H1 (cell line): ENCODE measurements around the gene EBF3. TPM values are rescaled to one million over a fixed set of nuclear protein-coding genes. Genes with fewer than 3 reads are reported as not detected.

ENCODE experiments used
- CTCF ChIA-PET: fragments of 300-600 bp; sonication (Branson Sonifier 250); formaldehyde crosslinking; loops from one replicate; lab custom pipeline; 2021; ENCODE audit not compliant: partially characterized antibody; lab: Charles Lee
- POLR2A ChIA-PET: fragments of 300-600 bp; sonication (Branson Sonifier 250); formaldehyde crosslinking; loops from one replicate; lab custom pipeline; 2021; ENCODE audit warnings: inconsistent platforms; ENCODE audit not compliant: partially characterized antibody; lab: Charles Lee
- DNase-seq, 2 experiments: peaks; one replicate each; pipeline versions ENCODE4 v3.0.0 to v3.0.0-alpha.2; 2010 to 2022; ENCODE audit warnings: low spot score in 2 of 2, low read depth in 1 of 2, mixed read lengths in 1 of 2
- FAIRE-seq: peaks from 2 replicates; lab custom pipeline; 2011; peaks lifted over from hg19 to GRCh38; lab: Jason Lieb, UNC
- H2AFZ ChIP-seq: 2 replicates; pipeline ENCODE4 v1.8.1; 2012; ENCODE audit warnings: low read length, inconsistent platforms
- H2AK5ac ChIP-seq: 2 replicates; pipeline ENCODE4 v1.6.1; 2013; ENCODE audit warnings: low read depth, low read length
- H2BK120ac ChIP-seq: replicated peaks from 2 replicates; pipeline ENCODE3; 2013; ENCODE audit warnings: low read depth, low read length, inconsistent platforms
- H2BK12ac ChIP-seq: 2 replicates; pipeline ENCODE4 v1.6.1; 2013; ENCODE audit warnings: low read depth, low read length
- H2BK15ac ChIP-seq: 2 replicates; pipeline ENCODE4 v1.6.1; 2013; ENCODE audit warnings: low read length
- H2BK20ac ChIP-seq: 2 replicates; pipeline ENCODE4 v1.6.1; 2013; ENCODE audit warnings: low read length
- H2BK5ac ChIP-seq: 2 replicates; pipeline ENCODE4 v1.6.1; 2013; ENCODE audit warnings: low read depth, low read length
- H3K14ac ChIP-seq: 2 replicates; pipeline ENCODE4 v1.6.1; 2013; ENCODE audit warnings: inconsistent platforms; ENCODE audit not compliant: insufficient read length
- H3K18ac ChIP-seq: 2 replicates; pipeline ENCODE4 v1.6.1; 2013; ENCODE audit warnings: low read length; ENCODE audit errors: extremely low read depth
- H3K23ac ChIP-seq: 2 replicates; pipeline ENCODE4 v1.6.1; 2013; ENCODE audit warnings: inconsistent platforms; ENCODE audit not compliant: insufficient read length
- H3K23me2 ChIP-seq: 2 replicates; pipeline ENCODE4 v1.6.1; 2013; ENCODE audit warnings: low read depth, low read length
- H3K27ac ChIP-seq: 2 replicates; pipeline ENCODE4 v1.6.1; 2011; ENCODE audit warnings: low read depth, low read length, inconsistent platforms
- H3K27me3 ChIP-seq, 4 experiments: replicated peaks in 1 of 4; 1 replicate in 1 of 4; 2 replicates in 3 of 4; pipeline versions ENCODE4 v1.6.1 to v1.8.1; 2011 to 2013; ENCODE audit warnings: low read length in 3 of 4, mild to moderate bottlenecking in 3 of 4, inconsistent platforms in 2 of 4, mixed read lengths in 2 of 4, moderate library complexity in 1 of 4; ENCODE audit not compliant: control insufficient read depth in 3 of 4, insufficient read depth in 3 of 4; ENCODE audit errors: extremely low read depth in 1 of 4
- H3K36me3 ChIP-seq, 4 experiments: 2 replicates each; pipeline versions ENCODE4 v1.6.1 to v1.8.1; 2011 to 2013; ENCODE audit warnings: mild to moderate bottlenecking in 4 of 4, low read length in 3 of 4, moderate library complexity in 2 of 4, control low read depth in 1 of 4, inconsistent platforms in 1 of 4; ENCODE audit not compliant: insufficient read depth in 4 of 4, control insufficient read depth in 2 of 4
- H3K4ac ChIP-seq: replicated peaks from 2 replicates; pipeline ENCODE3; 2013; ENCODE audit warnings: low read length, low read depth, mixed read lengths, inconsistent platforms; ENCODE audit not compliant: insufficient read length
- H3K4me1 ChIP-seq, 4 experiments: replicated peaks in 1 of 4; 1 replicate in 1 of 4; 2 replicates in 3 of 4; pipeline versions ENCODE4 v1.6.1 to v1.8.1; 2011 to 2013; ENCODE audit warnings: low read length in 3 of 4, inconsistent platforms in 2 of 4, mixed read lengths in 1 of 4; ENCODE audit not compliant: insufficient read depth in 4 of 4, control insufficient read depth in 3 of 4
- H3K4me2 ChIP-seq, 2 experiments: 2 replicates each; pipeline versions ENCODE4 v1.6.1 to v1.8.1; 2011 to 2013; ENCODE audit warnings: low read depth in 2 of 2, low read length in 2 of 2, control low read depth in 1 of 2, inconsistent platforms in 1 of 2, mild to moderate bottlenecking in 1 of 2; ENCODE audit not compliant: insufficient read depth in 1 of 2
- H3K4me3 ChIP-seq, 4 experiments: fragments of 200-600, 300-600 bp in 1 of 4; sonication (generic), shearing (Covaris generic), sonication (Bioruptor Twin) in 1 of 4; 2 replicates each; pipeline versions ENCODE4 v1.5.1 to v1.8.1; 2011 to 2016; ENCODE audit warnings: low read length in 4 of 4, low read depth in 3 of 4, control low read depth in 2 of 4, inconsistent platforms in 2 of 4, mild to moderate bottlenecking in 2 of 4, mixed read lengths in 1 of 4, moderate library complexity in 1 of 4; ENCODE audit not compliant: insufficient read depth in 2 of 4; ENCODE audit errors: extremely low read depth in 1 of 4
- H3K56ac ChIP-seq: replicated peaks from 2 replicates; pipeline ENCODE3; 2013; ENCODE audit warnings: low read depth, mild to moderate bottlenecking, mixed read lengths, low read length, inconsistent platforms; ENCODE audit not compliant: insufficient read length
- H3K79me1 ChIP-seq: 2 replicates; pipeline ENCODE4 v1.6.1; 2013; ENCODE audit warnings: low read depth, low read length, control low read depth
- H3K79me2 ChIP-seq, 2 experiments: 2 replicates each; pipeline versions ENCODE4 v1.6.1 to v1.8.1; 2012 to 2013; ENCODE audit warnings: low read length in 2 of 2, mild to moderate bottlenecking in 2 of 2, inconsistent platforms in 1 of 2; ENCODE audit not compliant: insufficient read depth in 2 of 2, control insufficient read depth in 1 of 2
- H3K9ac ChIP-seq, 4 experiments: replicated peaks in 1 of 4; 1 replicate in 1 of 4; 2 replicates in 3 of 4; pipeline versions ENCODE4 v1.6.1 to v1.8.1; 2011 to 2013; ENCODE audit warnings: low read depth in 3 of 4, low read length in 3 of 4, control low read depth in 2 of 4, mild to moderate bottlenecking in 2 of 4, moderate library complexity in 2 of 4, inconsistent platforms in 1 of 4; ENCODE audit errors: extremely low read depth in 1 of 4
- H3K9me3 ChIP-seq, 2 experiments: 2 replicates each; pipeline versions ENCODE4 v1.6.1 to v1.8.1; 2012 to 2013; ENCODE audit warnings: mild to moderate bottlenecking in 2 of 2, moderate library complexity in 2 of 2, control low read depth in 1 of 2, inconsistent platforms in 1 of 2, low read depth in 1 of 2, low read length in 1 of 2, mixed read lengths in 1 of 2; ENCODE audit not compliant: insufficient read depth in 2 of 2
- H4K20me1 ChIP-seq, 2 experiments: replicated peaks in 1 of 2; 2 replicates each; pipeline versions ENCODE3 to v1.8.1; 2011 to 2013; ENCODE audit warnings: inconsistent platforms in 2 of 2, low read length in 2 of 2, mild to moderate bottlenecking in 1 of 2; ENCODE audit not compliant: insufficient read depth in 2 of 2, control insufficient read depth in 1 of 2
- H4K5ac ChIP-seq: 2 replicates; pipeline ENCODE4 v1.6.1; 2013; ENCODE audit warnings: low read length, low read depth, mixed read lengths, inconsistent platforms; ENCODE audit not compliant: insufficient read length
- H4K8ac ChIP-seq: 2 replicates; pipeline ENCODE4 v1.8.0; 2013; ENCODE audit warnings: mild to moderate bottlenecking, moderate library complexity, low read length, inconsistent platforms; ENCODE audit not compliant: insufficient read depth; ENCODE audit errors: extremely low read depth
- H4K91ac ChIP-seq: replicated peaks from 2 replicates; pipeline ENCODE3; 2013; ENCODE audit warnings: low read length, mixed read lengths, inconsistent platforms; ENCODE audit not compliant: insufficient read length
- ATF3 ChIP-seq: IDR thresholded peaks from 2 replicates; pipeline ENCODE4 v1.6.1; 2011; ENCODE audit warnings: low read depth, mild to moderate bottlenecking, low read length; ENCODE audit not compliant: insufficient read depth
- BCL11A ChIP-seq, 2 experiments: IDR thresholded peaks; one replicate each; pipeline ENCODE4 v1.6.1; 2011; ENCODE audit warnings: low read depth in 2 of 2, low read length in 2 of 2, mild to moderate bottlenecking in 2 of 2
- E2F6 ChIP-seq: IDR thresholded peaks from 2 replicates; pipeline ENCODE4 v1.6.1; 2012; ENCODE audit warnings: inconsistent platforms
- EP300 ChIP-seq, 2 experiments: IDR thresholded peaks; 1 replicate in 1 of 2; 2 replicates in 1 of 2; pipeline ENCODE4 v1.6.1; 2011 to 2012; ENCODE audit warnings: low read depth in 2 of 2, low read length in 2 of 2, mild to moderate bottlenecking in 2 of 2, borderline replicate concordance in 1 of 2, inconsistent platforms in 1 of 2, moderate library complexity in 1 of 2
- GABPA ChIP-seq: IDR thresholded peaks from 2 replicates; pipeline ENCODE4 v1.6.1; 2011; ENCODE audit warnings: mild to moderate bottlenecking, low read length, moderate library complexity, borderline replicate concordance; ENCODE audit not compliant: insufficient read depth
- HDAC2 ChIP-seq, 2 experiments: fragments of 300-600 bp in 1 of 2; sonication (generic) in 1 of 2; IDR thresholded peaks; 2 replicates each; pipeline ENCODE4 v1.6.1; 2011 to 2012; ENCODE audit warnings: low read depth in 2 of 2, low read length in 2 of 2, mild to moderate bottlenecking in 2 of 2, moderate library complexity in 2 of 2, borderline replicate concordance in 1 of 2, inconsistent platforms in 1 of 2
- NRF1 ChIP-seq: IDR thresholded peaks from 2 replicates; pipeline ENCODE4 v1.6.1; 2011; ENCODE audit warnings: mild to moderate bottlenecking, low read depth, low read length, improper control_type of control experiment
- POLR2AphosphoS5 ChIP-seq: IDR thresholded peaks from 2 replicates; pipeline ENCODE4 v1.6.1; 2011; ENCODE audit warnings: low read depth, low read length
- RNF2 ChIP-seq: fragments of 200-900, 300-1000 bp; sonication (generic); IDR thresholded peaks from 2 replicates; pipeline ENCODE4 v1.7.1; 2016; ENCODE audit warnings: borderline replicate concordance, low read depth, mild to moderate bottlenecking, antibody characterized with exemption, low read length; ENCODE audit not compliant: poor library complexity, severe bottlenecking; ENCODE audit errors: missing control alignments
- SIN3A ChIP-seq, 2 experiments: IDR thresholded peaks in 1 of 2; conservative IDR thresholded peaks in 1 of 2; 2 replicates each; pipeline ENCODE4 v1.6.1; 2011 to 2012; ENCODE audit warnings: low read length in 2 of 2, improper control_type of control experiment in 1 of 2, low read depth in 1 of 2, mild to moderate bottlenecking in 1 of 2
- SP2 ChIP-seq: IDR thresholded peaks from 2 replicates; pipeline ENCODE4 v1.6.1; 2012; ENCODE audit warnings: mild to moderate bottlenecking, low read length, inconsistent platforms
- TBP ChIP-seq: IDR thresholded peaks from 2 replicates; pipeline ENCODE4 v1.6.1; 2011; ENCODE audit warnings: low read depth, low read length, improper control_type of control experiment
- WGBS, 2 experiments: shearing (Covaris generic) in 1 of 2; methylation state at CpG; one replicate each; pipeline versions ENCODE4 v1.1.6 to v1.1.7; 2013 to 2015; ENCODE audit warnings: low lambda C conversion rate in 2 of 2, mixed read lengths in 2 of 2, inconsistent platforms in 1 of 2, low coverage in 1 of 2, missing lambda C conversion rate in 1 of 2; ENCODE audit not compliant: insufficient replicate concordance in 2 of 2, insufficient coverage in 1 of 2, insufficient read length in 1 of 2; ENCODE audit errors: extremely low coverage in 1 of 2, missing lambda C conversion rate in 1 of 2; 5-methylcytosine and 5-hydroxymethylcytosine counted together
- polyA plus RNA-seq, 7 experiments: library from polyadenylated mRNA; depleted of rRNA in 3 of 7; stranded (reverse) in 5 of 7; unstranded in 2 of 7; fragments of >200 nt in 5 of 7; fragments of 200-250 nt in 2 of 7; gene quantifications; 1 replicate in 5 of 7; 2 replicates in 1 of 7; 4 replicates in 1 of 7; pipeline versions ENCODE4 v1.2.1 to v1.2.3, GENCODE V29; 2011 to 2013; ENCODE audit warnings: missing spikeins in 2 of 7, mixed read lengths in 2 of 7
- total RNA-seq: library from RNA; stranded (reverse); fragmentation: NEBNext Ultra II Directional; extraction: Animal tissue kit (Norgen Biotek cat#: 25700); gene quantifications from 2 replicates; pipeline ENCODE4 v1.2.1, GENCODE V29; 2021

Gene EBF3
- total and polyA plus RNA-seq, 2 of the 8 experiments (the other 6 are each of a cell fraction or from before 2014, with no cell fraction given) = 0.08 to 0.26 TPM

- Histone ChIP-seq H3K9me3 (peaks cover 5 to 15% of the 10 kb centered on the region in 2 experiments; a peak in 2 of 4 replicates), H3K79me2 (no peaks in the 10 kb centered on the region), H3K18ac (no peak overlapping the region), H4K20me1 (no peaks in the 10 kb centered on the region), H4K8ac (no peak overlapping the region), H2BK5ac (no peak overlapping the region), H3K27ac (no peak overlapping the region), H3K4me1 (no peaks in the 10 kb centered on the region), H3K14ac (no peak overlapping the region), H3K9ac (no peak overlapping the region), H3K4me3 (no peak overlapping the region), H3K36me3 (no peaks in the 10 kb centered on the region), H3K79me1 (no peaks in the 10 kb centered on the region), H2BK15ac (no peak overlapping the region), H2BK120ac (no peak overlapping the region), H2AFZ (no peak overlapping the region), H2BK20ac (no peak overlapping the region), H3K27me3 (no peaks in the 10 kb centered on the region), H3K4ac (no peak overlapping the region), H3K23ac (no peak overlapping the region), H3K56ac (no peak overlapping the region), H2BK12ac (no peak overlapping the region), H4K5ac (no peak overlapping the region), H3K4me2 (no peak overlapping the region), H2AK5ac (no peak overlapping the region), H3K23me2 (no peaks in the 10 kb centered on the region), H4K91ac (no peak overlapping the region)
- ChIA-PET CTCF (no interaction called here), POLR2A (no interaction called here)
- DNase-seq (no peak), FAIRE-seq (no peak)
- 95% methylated on average over 9 of the region's 9 CpGs; no CpG with 5 or more reads in 1 of the 2 experiments for WGBS, 2 experiments
- TF ChIP-seq E2F6 (no peak), TBP (no peak), SP2 (no peak), EP300 (IDR thresholded peaks at IDR 0.05; ENCODE audit: borderline replicate concordance in 1 of 2, low read depth in 2 of 2, low read length in 2 of 2) (no peak), BCL11A (IDR thresholded peaks at IDR 0.05; ENCODE audit: low read depth in 2 of 2, low read length in 2 of 2) (no peak), POLR2AphosphoS5 (no peak), HDAC2 (IDR thresholded peaks at IDR 0.05; ENCODE audit: borderline replicate concordance in 1 of 2, low read depth in 2 of 2, low read length in 2 of 2) (no peak), ATF3 (no peak), SIN3A (conservative IDR thresholded peaks at IDR 0.05 in 1 of 2, IDR thresholded peaks at IDR 0.05 in 1 of 2; ENCODE audit: low read depth in 1 of 2, low read length in 2 of 2) (no peak), NRF1 (no peak), RNF2 (no peak), GABPA (no peak)
Measured at GRCh38 chr10:129809431-129809830, 154.6 kb downstream of the EBF3 start.
